Amniotic epithelial cell (primary cell): ENCODE results near the gene ADH1C.
A peak's percentile ranks its signal among the peaks of the same experiment; 100 is the strongest.

Experiments
- DNase-seq: peaks from one replicate; pipeline ENCODE4 v3.0.0-alpha.2; 2010; ENCODE audit warnings: low read depth

Gene ADH1C

GRCh38 chr4:99301376-99302164, 51.0 kb downstream of the ADH1C start:
- peak; percentile 2 for DNase-seq

DNA sequence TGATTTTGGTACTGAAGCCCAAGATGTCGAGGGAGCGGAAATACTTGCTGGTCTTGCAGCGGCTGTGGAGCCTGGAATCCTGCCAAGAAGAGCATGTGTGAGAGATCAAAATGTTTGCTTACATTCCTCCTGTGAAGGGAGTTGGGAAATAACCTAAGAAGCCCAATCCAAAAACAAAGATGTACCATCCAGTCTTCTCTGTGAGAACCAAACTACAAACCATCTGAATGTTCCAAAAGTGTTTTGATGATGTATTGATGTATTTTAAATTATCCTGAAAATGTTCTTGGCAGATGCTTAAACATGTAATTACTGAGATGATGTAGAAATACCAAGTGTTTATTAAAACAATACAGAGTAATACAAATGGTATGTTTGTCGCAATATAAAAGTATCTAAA, 51.6 kb downstream of the ADH1C start:
- DNase-seq: peak; percentile 76

- DNase-seq: no peak
Measured at GRCh38 chr4:99293357-99293756, 59.2 kb downstream of the ADH1C start.

- DNase-seq: no peak
Measured at GRCh38 chr4:99290848-99291786, 61.4 kb downstream of the ADH1C start, which contains the start of gene ADH1A. TSS of gene ADH1A (minus strand) at chr4:99290985. CDS start at chr4:99290914, 71 bp downstream.
